OCI-LY1 (cell line): ENCODE data around the gene OR6K6.

Experiments used
- H2AFZ ChIP-seq: fragments of 200-600 bp; sonication (generic), shearing (Covaris generic); 2 replicates; pipeline ENCODE4 v1.6.0; 2014; ENCODE audit warnings: antibody characterized with exemption, mild to moderate bottlenecking, low read length
- H3F3A ChIP-seq: fragments of 200-600 bp; sonication (generic), shearing (Covaris generic); 2 replicates; pipeline ENCODE4 v1.6.0; 2014; ENCODE audit warnings: mild to moderate bottlenecking, antibody characterized with exemption, low read length, moderate library complexity; ENCODE audit not compliant: insufficient read depth
- H3K27ac ChIP-seq: fragments of 200-600 bp; sonication (generic); 2 replicates; pipeline ENCODE4 v1.5.1; 2014; ENCODE audit warnings: low read length, mixed run types, mild to moderate bottlenecking, low read depth; ENCODE audit not compliant: poor library complexity, severe bottlenecking
- H3K27me3 ChIP-seq: fragments of 200-600 bp; sonication (generic); 2 replicates; pipeline ENCODE4 v1.6.0; 2014; ENCODE audit warnings: antibody characterized with exemption, mild to moderate bottlenecking, low read length, moderate library complexity; ENCODE audit not compliant: insufficient read depth
- H3K36me3 ChIP-seq: fragments of 200-600 bp; sonication (generic); 2 replicates; pipeline ENCODE4 v1.6.1; 2014; ENCODE audit warnings: mild to moderate bottlenecking, antibody characterized with exemption, low read length, moderate library complexity, mixed read lengths; ENCODE audit not compliant: insufficient read depth
- H3K4me1 ChIP-seq: fragments of 200-600 bp; sonication (generic); 2 replicates; pipeline ENCODE4 v1.5.1; 2014; ENCODE audit warnings: mild to moderate bottlenecking, low read length, moderate library complexity; ENCODE audit not compliant: insufficient read depth, severe bottlenecking
- H3K4me2 ChIP-seq: fragments of 200-600 bp; sonication (generic), shearing (Covaris generic); 2 replicates; pipeline ENCODE4 v1.6.1; 2014; ENCODE audit warnings: low read length
- H3K4me3 ChIP-seq: fragments of 200-600 bp; sonication (generic); 2 replicates; pipeline ENCODE4 v1.5.1; 2014; ENCODE audit warnings: low read length, low read depth, mild to moderate bottlenecking, mixed read lengths; ENCODE audit not compliant: poor library complexity, severe bottlenecking
- H3K79me2 ChIP-seq: fragments of 200-600 bp; shearing (Covaris generic); 2 replicates; pipeline ENCODE4 v1.6.1; 2016; ENCODE audit warnings: mixed run types, low read length, mixed read lengths; ENCODE audit not compliant: insufficient read depth
- H3K9ac ChIP-seq: fragments of 200-600 bp; sonication (generic), shearing (Covaris generic); 2 replicates; pipeline ENCODE4 v1.6.1; 2014; ENCODE audit warnings: mild to moderate bottlenecking, low read length, mixed read lengths
- H3K9me2 ChIP-seq: fragments of 200-600 bp; sonication (generic), shearing (Covaris generic); 2 replicates; pipeline ENCODE4 v1.6.1; 2014; ENCODE audit warnings: low read depth, mild to moderate bottlenecking, low read length, mixed read lengths
- H3K9me3 ChIP-seq: fragments of 200-600 bp; shearing (Covaris generic); 2 replicates; pipeline ENCODE4 v1.6.1; 2014; ENCODE audit warnings: low read length, mixed read lengths
- H4K20me1 ChIP-seq: fragments of 200-600 bp; sonication (generic), shearing (Covaris generic); 2 replicates; pipeline ENCODE4 v1.6.0; 2016; ENCODE audit warnings: mild to moderate bottlenecking, low read length; ENCODE audit not compliant: insufficient read depth
- CTCF ChIP-seq: fragments of 200-600 bp; sonication (generic), shearing (Covaris generic); IDR thresholded peaks from 2 replicates; pipeline ENCODE4 v1.5.1; 2017; ENCODE audit warnings: mild to moderate bottlenecking, antibody characterized with exemption, low read length, moderate library complexity, mixed read lengths
- EZH2 ChIP-seq: fragments of 200-600 bp; sonication (generic), shearing (Covaris generic); IDR thresholded peaks from 2 replicates; pipeline ENCODE4 v1.8.0; 2017; ENCODE audit warnings: borderline replicate concordance, mixed run types, mild to moderate bottlenecking, antibody characterized with exemption, low read length, moderate library complexity, mixed read lengths

The OR6K6 gene

DNA sequence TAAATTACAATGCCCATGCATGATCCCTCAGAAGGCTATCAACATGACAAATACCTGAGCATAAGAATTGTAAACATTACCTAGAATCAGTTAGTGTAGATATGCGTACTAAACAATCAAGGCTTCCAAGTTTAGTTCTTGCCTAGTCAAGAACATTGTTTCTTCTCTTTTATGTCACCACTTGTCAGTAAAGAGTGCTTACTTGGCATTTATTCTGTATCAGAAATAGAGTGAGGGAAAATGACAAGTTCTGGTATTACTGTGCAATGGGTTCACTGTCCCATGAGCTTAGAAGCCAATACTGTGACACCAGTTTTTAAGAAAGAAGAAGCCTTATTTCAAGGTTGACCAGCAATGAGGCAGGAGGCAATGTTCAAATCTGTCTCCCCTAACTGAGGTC, 49.2 kb downstream of the OR6K6 start:
- Histone ChIP-seq H3K79me2 (no peaks in the 10 kb centered on the region), H3K9ac (no peak overlapping the region), H2AFZ (no peak overlapping the region), H3K27me3 (no peaks in the 10 kb centered on the region), H3K9me3 (no peaks in the 10 kb centered on the region), H3K4me1 (no peaks in the 10 kb centered on the region), H3K9me2 (no peaks in the 10 kb centered on the region), H3K36me3 (no peaks in the 10 kb centered on the region), H3F3A (no peaks in the 10 kb centered on the region), H3K27ac (no peak overlapping the region), H3K4me3 (no peak overlapping the region), H4K20me1 (no peaks in the 10 kb centered on the region), H3K4me2 (no peak overlapping the region)
- no peak for TF ChIP-seq EZH2
- TF ChIP-seq CTCF: no peak
